Measurements from ENCODE around the gene EYA4.

The EYA4 gene

DNA sequence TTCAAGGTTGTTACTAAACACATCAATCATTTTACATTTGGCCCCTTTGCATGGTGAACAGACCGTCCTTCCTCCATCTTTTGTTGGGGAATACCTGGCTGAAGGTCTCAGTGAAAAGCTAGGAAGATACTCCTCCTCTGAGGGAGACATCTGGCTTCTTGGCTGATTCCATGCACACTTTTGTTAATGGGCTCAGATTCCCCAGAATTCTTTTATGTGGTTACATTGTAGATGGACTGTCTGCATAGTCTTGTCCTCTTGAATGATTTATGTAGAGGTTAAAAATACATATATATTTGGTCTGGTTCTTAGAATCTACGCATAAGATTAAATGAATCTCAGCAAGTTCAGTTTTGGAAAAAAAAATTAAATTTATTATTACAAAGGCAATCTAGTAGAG lies 167.0 kb downstream of the EYA4 start:
- DNase-seq: no peak

DNA sequence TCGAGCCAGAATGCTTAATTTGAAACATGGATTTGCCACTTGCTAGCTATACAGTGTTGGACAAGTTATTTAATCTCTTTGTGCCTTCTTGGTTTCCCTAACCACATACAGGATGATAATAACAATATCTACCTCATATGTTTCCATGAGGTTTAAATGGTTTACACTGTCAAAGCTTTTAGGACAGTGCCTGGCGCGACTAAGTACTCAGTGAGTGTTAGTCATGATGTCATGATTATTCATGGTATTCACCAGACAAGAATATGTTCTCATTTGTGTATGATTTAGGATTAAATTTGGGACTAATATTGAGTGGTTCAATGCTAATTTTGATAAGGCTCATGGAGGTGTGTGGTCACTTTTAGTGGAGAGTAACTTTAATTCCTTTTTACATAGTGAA lies 167.4 kb downstream of the EYA4 start:
- DNase-seq: no peak

GRCh38 chr6:133410638-133411435 lies 169.7 kb downstream of the EYA4 start:
- DNase-seq: no peak

- no peak for DNase-seq
Measured at GRCh38 chr6:133411757-133412156, 170.6 kb downstream of the EYA4 start.

GRCh38 chr6:133415262-133415661 lies 174.1 kb downstream of the EYA4 start:
- DNase-seq: no peak

DNA sequence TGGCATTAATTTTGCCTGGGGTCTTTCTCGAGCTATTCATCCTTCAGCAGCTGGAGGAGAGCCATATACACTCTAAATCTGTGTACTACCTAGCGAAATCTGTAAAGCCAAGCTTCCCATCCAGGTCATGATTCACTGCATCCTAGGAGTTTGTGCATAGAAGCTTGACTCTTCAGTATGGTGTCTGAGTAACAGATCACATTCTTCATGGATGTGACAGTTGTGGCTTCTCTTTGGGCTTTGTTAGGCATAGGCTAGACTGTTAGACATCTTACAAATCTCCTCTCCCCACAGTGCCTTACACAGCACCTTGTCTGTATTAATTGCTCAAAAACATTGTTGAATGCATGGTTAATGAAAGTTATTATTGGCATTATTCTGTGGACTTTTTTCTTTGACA lies 177.0 kb downstream of the EYA4 start:
- no peak for DNase-seq

DNA sequence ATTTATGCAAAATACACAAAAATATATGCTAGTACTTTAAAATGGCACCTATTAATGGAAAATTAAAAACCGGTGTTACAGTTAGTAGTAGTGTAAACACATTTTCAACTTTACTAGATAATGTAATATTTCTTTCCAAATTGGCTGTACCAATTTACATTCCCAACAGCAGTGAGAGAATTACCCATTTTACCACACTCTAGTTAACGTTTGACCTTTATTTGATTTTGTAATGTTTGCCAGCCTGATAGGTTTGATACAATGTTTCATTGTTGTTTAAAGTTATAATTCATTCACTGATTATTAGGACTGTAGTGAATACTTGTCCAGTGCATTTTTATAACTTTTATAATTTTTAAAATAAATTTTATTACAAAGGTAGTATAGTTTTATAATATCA lies 182.1 kb downstream of the EYA4 start:
- no peak for DNase-seq

- DNase-seq: no peak
Measured at GRCh38 chr6:133424359-133424758, 183.2 kb downstream of the EYA4 start.

GRCh38 chr6:133426038-133426437 lies 184.9 kb downstream of the EYA4 start:
- no peak for DNase-seq

GRCh38 chr6:133428295-133428694 lies 187.1 kb downstream of the EYA4 start:
- no peak for DNase-seq

- DNase-seq: no peak
Measured at GRCh38 chr6:133430530-133430929, 189.4 kb downstream of the EYA4 start.

- DNase-seq: no peak
Measured at GRCh38 chr6:133431031-133431430, 189.9 kb downstream of the EYA4 start.

GRCh38 chr6:133432021-133432989 lies 191.1 kb downstream of the EYA4 start:
- DNase-seq: no peak

- DNase-seq: no peak
Measured at GRCh38 chr6:133435065-133435728, 194.0 kb downstream of the EYA4 start.

DNA sequence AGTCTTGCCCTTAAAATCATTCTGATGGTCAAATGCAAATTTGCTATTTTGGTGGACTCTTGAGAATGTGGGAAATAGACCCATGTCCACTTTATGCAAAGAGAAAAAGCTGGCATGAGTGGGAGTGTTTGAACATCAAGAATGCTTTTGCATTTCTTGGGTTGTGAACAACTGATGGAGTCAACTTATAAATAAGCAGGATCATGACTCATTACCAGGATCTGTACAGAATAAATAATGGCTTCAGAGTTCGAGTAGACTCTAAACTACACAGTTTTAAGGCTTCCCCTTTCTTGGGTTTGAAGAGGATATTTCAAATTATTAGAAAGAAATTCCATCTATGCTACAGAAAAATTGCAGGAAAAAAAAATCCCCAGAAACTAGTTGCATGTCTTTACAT lies 195.5 kb downstream of the EYA4 start:
- DNase-seq: no peak

DNA sequence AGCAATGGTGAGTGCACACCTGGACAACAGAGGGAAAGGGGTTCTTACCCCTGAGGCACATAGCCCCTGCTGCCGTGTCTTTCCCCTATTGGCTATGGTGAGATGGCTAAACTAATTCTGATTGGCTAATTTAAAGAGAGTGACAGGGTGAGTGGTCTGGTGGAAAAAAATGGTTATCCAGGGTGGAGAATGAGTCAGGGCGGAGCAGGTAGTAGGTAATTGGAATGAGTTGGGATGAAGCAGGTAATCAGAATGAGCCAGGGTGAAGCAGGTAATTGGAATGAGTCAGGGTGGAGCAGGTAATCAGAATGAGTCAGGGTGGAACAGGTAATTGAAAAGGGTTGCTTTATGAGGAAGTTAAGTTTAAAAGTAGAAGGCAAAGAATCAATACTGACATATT lies 200.3 kb downstream of the EYA4 start:
- no peak for DNase-seq

- no peak for DNase-seq
Measured at GRCh38 chr6:133446789-133447188, 205.6 kb downstream of the EYA4 start.

DNA sequence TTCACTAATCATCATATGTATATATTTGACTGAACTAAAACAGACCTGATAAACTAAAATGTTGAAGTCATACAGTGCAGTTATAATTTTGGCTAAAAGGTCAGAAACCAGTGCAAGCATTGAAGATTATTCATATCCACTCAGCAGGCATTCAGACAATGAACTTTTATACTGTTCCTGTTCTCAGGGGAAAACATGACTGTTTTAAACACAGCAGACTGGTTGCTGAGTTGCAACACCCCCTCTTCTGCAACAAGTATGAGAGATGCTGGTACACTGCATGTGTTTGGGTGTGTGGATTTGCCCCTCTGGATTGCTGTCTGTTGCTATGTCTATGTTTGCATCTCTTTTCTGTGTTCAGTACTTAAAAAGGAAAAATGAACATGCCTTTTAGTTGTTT lies 206.8 kb downstream of the EYA4 start:
- DNase-seq: no peak

DNA sequence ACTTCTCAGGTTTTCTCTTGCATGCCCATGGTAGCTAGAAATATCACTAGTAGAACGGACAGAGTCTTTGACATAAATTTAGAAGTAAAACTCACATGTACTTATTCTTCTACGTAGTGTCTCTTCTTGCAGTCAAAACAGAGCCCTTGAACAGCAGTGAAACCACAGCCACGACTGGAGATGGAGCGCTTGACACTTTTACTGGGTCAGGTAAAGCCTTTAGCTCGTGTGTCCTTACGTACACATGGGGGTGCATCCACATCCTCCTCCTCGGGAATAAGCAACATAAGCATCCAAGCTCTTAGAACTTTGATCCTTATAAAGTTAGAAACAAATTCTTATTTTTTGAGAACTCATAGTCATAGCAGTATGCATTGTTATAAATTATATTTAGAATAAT lies 215.3 kb downstream of the EYA4 start:
- DNase-seq: no peak

DNA sequence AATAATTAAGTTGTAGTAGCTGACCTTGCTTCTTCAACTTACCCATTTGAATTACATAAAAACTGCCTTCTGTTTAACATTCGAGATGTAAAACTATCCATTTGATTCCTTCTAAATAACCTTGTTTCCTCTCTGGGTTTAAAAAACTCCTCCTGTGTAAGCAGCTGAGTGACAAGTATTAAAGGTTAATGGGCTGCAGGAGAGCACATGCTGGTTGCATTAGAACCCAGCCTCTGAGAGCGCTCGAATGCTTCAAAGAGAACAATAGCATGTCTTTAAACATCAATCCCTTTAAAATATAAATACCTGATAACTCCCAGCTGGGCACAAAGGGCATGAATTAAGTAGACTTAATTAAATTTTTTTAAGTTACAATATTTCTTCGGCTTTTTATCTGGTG lies 215.8 kb downstream of the EYA4 start:
- no peak for DNase-seq

DNA sequence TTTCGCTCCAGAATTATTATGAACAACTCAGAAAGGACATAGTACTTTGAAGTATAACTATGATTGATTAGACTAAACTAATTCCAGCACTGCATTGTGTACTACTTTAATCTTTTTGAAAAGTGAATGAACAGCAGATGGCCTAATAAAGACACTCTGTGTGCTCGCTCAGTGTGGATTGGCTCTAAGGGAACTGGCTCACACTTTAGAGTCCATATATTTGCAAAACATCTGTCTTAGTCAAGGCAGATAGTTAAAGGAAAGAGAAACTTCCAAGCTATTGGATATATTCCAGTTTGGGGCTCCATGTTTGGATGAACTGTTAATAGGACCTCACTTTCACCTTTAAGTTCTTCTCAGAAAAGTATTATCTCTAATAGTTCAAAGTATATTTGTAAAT lies 218.9 kb downstream of the EYA4 start:
- DNase-seq: no peak

- no peak for DNase-seq
Measured at GRCh38 chr6:133463790-133464189, 222.6 kb downstream of the EYA4 start.

- DNase-seq: no peak
Measured at GRCh38 chr6:133466680-133467079, 225.5 kb downstream of the EYA4 start.
